ENCODE results near the gene TTLL3.

Gene TTLL3

DNA sequence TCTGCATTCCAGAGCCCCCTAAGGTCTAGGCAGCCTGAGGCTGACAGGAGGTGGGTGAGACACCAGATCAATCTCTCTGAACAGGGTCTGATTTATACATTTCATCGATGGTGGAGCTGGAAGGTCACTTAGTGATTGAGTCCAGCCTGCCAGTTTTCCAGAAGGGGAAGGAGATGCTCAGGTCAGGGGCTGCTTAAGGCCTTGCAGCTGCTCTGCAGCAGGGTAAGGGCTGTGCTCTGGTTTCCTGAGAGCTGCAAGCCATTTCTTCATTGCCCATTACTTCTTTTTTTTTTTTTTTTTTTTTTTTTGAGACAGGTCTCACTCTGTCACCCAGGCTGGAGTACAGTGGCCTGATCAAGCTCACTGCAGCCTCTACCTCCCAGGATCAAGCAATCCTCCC is 28.5 kb upstream of the TTLL3 start:
- H3K4me3 ChIP-seq (ENCODE audit: low read depth, low read length) = no peak overlapping the region

DNA sequence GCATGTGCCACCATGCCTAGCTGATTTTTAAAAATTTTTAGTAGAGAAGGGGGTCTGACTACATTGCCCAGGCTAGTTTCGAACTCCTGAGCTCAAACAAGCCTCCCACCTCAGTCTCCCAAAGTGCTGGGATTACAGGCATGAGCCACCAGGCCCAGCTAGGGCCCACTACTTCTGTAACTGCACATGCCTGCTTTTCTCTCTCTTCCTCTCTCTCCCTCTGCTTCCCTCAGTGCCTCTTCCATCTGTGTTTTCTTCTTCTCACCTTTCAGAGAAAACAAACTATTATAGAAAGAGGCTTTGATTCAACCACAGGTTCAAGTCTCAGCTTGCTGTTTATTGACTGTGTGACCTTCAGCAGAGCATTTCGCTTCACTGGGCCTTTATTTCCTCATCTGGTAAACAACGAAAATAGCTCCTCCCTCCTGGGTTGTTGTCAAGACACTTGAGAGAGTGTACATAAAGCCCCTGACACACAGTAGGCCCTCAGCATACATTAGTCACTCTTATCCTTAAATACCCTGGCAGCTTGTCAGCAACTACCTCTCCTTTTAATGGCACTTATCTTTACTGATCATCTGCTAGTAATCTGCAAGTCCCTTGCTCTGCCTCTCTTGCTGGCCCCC is 28.0 kb upstream of the TTLL3 start:
- H3K4me3 ChIP-seq (ENCODE audit: low read depth, low read length) = no peak overlapping the region

DNA sequence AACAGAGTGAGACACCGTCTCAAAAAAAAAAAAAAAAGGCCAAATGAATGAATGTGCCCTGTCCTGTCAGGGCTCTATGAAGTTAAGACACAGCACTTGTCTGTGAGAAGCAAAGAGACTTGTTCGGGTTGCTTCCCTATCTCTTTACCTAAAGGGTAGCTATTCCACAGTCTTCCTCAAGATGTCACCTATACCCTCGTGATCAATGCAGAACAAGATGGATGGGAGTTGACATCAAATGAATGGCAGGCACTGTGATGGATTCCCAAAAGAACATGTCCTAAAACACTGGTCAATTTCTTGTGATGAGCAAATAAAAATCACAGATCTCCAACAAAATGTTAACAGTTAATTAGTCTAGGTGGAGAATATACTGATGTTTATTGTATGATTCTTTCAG is 27.3 kb upstream of the TTLL3 start:
- H3K4me3 ChIP-seq (ENCODE audit: low read depth, low read length) = no peak overlapping the region

DNA sequence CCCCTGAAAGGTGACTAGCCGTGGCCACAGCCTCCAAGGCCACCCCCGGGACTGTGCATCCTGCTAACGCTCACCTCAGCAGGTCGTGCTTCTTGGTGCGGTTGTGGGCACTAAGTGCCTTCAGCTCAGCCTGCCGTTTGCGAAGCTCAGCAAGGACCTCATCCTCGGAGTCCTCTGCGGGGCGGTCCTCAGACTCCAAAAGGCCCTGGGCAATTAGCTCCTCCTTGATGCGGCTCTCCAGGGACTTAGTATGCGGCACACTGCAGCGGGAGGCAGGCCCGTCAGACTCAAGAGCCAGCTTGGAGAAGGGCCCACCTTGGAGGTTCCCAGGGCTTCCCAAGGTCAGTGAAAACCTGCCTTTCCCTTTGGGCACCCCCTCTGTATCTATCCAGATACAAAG is 26.1 kb upstream of the TTLL3 start:
- H3K4me3 ChIP-seq (ENCODE audit: low read depth, low read length) = no peak overlapping the region

DNA sequence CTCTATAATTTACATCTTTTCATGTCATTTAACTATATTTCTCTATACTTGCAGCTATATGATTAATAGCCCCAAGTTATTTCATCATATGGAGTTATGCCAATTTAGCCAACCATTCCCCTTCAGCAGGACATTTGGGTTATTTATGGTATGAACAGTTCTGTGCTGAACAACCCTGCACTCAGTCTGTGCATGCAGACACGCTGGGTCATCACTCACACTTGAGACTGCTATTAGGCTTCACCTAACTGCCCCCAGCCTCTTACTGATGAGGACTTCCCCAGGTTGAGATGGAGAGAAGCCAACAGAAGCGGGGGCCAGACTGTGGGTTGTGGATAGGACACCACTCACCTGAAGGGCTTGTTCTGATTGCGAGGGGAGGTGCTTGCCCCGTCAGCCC is 25.1 kb upstream of the TTLL3 start:
- H3K4me3 ChIP-seq (ENCODE audit: low read depth, low read length) = no peak overlapping the region

DNA sequence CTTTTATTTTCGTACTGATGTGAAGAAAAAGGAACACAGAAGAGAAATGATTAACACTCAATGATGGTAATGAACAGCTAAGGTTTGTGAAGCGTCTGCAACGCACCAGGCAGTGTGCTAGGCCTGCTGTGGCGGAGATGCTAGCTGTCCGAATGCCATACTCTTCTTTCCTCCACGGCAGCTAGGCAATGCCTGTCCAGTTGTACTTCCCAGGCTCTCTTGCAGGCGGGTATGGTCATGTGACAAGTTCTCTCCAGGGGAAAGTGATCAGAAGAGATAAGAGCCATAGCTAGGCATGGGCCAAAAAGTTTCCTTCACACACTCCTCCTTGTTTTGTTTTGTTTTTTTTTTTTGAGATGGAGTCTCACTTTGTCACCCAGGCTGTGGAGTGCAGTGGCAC is 24.5 kb upstream of the TTLL3 start:
- no peak overlapping the region for H3K4me3 ChIP-seq (ENCODE audit: low read depth, low read length)

DNA sequence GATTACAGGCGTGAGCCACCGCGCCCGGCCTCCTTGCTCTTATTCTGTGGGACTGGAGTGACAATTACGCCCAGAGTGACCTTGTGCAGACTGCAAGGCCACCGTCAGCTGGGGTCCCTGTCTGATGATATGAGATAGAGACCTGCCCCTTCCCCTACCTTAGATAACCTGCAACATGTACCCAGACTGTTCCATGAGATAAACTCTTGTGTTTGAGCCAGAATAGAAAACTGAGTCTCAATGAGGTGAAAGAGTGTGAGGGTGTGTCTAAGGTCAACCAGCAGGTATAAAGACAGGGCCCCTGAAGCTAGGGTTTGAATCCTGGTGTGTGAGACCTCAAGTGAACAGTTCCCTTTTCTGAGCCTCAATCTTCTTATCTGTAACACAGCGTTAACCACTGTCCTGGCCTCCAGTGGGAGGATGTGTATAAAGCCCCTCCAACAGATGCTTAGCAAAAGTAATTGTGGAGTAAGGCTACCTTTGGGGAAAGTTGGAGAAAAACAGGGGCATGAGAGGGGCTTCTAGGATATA is 23.8 kb upstream of the TTLL3 start:
- no peak overlapping the region for H3K4me3 ChIP-seq (ENCODE audit: low read depth, low read length)

DNA sequence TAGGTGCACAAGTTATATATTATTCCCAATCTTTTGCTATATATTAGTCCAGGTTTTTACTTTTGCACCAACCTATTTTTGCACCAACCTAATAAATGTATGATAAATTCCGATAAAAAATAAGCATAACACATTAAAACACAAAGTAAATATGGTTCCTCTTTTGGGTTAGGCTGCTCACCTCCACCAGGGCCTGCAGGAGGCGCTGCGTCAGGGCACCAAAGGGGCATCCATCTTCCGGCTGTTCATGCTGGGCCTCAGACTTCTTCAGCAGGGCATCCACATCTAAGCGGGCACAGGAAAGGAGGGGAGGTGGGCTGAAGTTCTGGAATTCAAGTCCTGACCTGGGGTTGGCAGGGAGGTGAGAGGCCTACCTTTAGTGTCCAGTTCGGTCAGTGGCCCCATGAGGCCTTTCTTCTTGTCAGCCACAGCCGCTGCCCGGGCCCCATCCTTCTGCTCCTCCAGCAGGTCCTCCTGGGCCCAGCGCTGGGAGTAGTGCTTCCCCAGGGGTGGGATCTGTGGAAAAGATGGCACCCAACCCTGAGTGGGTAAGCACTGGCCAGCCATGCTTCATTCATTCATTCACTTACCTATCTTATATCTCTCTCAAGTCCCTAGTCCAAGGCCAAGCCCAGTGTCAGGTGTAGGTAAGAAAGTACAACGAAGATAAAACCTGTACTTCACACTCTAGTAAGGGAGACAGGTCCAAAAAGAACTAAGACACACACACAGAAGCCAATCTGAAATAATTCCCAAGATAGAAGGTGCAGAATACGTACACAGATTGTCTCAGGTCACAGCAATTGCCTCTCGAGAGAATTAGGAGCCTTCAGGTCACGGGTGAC is 23.0 kb upstream of the TTLL3 start:
- H3K4me3 ChIP-seq (ENCODE audit: low read depth, low read length) = no peak overlapping the region

DNA sequence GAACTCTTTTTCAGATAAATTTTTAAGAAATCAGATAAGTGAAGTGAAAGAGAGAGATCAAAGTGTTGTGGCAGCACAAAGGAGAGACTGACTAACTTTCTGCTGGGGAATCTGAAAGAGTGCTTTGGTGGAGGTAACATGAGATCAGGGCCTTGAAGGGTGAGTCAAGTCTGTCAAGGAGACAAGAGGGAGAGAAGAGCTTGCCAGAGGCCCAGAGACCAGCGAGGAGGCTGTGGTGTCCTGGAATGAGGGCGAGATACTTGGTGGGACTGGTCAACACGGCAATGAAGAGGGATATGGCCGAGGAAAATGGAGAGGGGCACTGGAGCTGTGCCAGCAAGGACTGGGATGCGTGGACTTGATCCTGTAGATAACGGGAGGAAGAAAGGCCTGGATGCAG is 22.3 kb upstream of the TTLL3 start:
- no peak overlapping the region for H3K4me3 ChIP-seq (ENCODE audit: low read depth, low read length)

DNA sequence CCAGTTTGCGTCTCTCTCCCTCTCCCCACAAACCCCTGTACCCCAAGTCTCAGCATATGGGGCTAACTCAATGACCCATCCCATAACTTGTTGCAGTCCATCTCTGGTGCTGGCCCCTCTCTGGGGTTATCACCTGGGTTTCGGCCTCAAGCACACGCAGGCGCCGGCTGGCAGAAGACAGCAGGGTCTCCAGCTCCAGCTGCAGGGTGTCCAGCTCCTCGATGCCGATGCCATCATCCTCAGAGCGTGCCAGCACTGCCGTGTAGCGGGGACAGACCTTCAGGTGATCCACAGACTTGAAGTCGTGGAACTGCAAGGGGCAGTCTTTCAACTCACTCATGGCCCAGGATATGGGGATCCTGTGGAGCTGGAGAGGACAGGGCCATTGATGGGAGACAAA is 18.9 kb upstream of the TTLL3 start:
- H3K4me3 ChIP-seq (ENCODE audit: low read depth, low read length) = no peak overlapping the region

DNA sequence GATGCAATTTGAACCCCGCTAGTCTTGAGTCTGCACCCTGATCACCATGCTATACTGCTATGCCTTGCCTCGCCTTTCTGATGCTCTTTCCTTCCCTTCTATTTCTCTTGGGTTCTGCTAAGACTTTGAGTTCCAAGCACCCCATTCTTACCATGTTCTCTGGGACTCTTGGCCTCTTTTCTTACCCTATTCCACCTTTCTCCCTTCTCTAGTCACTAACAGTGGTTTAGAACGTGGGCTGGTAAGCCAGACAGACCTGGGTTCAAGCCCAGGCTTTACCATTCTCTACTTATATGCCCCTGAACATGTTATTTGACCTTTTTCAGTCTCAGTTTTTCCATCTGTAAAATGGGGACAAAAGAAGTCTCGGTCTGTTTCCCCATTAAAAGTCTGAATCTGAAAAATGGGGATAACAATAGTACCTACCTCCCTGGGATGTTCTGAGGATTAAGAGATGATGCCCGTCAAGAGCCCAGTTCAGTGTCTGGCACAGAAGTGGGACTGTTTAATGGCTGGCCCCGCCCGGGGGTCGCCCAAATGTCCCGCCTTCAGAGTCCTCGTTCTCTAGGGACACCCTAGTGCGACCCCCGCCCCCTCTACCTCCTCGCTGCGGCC is 18.2 kb upstream of the TTLL3 start:
- H3K4me3 ChIP-seq (ENCODE audit: low read depth, low read length) = peak overlapping the region; percentile 99

DNA sequence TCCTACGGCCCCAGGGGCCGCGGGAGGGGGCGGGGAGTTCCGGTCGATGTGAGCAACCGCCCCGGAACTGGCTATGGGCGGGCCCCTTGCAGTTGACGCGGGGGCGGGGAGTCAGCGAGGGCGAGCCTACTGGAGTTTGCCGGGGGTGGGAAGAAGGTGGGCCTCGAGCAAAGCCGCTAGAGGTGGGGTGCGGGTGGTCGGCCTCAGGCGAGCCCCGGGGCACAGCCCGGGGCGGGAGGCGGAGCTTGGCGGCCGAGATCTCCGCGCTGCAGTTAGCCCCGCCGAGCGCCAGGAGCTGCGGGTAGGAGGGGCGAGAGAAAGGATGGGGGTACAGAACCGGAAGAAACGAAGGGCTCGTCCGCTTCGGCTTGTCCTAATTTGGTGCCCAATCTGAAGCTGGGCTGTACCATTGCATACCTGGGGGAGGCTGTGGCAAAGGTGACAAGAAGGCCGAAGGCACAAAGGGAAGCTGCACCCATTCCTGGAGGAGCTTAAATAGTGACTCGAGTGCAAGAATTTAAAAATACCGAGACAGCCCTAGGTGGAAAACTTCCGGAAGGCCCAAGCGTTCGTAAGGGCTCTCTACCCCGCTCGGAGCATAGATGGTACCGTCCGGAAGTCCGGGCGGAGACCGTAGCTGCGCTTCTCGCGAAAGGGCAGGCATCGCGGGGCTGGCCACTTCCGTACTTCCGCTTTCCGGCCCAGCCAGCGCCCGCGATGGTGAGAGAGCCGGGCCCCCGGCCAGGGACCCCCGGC is 17.5 kb upstream of the TTLL3 start, which contains the start of the genes ARPC4 and TADA3:
Gene ARPC4, plus strand, starts transcription at position 678 of the 756 bp plus-strand sequence. Its CDS starts 40 bp downstream, at position 718.
Gene TADA3, minus strand, starts transcription at position 69 of the 756 bp plus-strand sequence. CDS start 1,007 bp downstream, outside the sequence.
- H3K4me3 ChIP-seq (ENCODE audit: low read depth, low read length) = peak within 1 kb of the TSS; percentile 99

DNA sequence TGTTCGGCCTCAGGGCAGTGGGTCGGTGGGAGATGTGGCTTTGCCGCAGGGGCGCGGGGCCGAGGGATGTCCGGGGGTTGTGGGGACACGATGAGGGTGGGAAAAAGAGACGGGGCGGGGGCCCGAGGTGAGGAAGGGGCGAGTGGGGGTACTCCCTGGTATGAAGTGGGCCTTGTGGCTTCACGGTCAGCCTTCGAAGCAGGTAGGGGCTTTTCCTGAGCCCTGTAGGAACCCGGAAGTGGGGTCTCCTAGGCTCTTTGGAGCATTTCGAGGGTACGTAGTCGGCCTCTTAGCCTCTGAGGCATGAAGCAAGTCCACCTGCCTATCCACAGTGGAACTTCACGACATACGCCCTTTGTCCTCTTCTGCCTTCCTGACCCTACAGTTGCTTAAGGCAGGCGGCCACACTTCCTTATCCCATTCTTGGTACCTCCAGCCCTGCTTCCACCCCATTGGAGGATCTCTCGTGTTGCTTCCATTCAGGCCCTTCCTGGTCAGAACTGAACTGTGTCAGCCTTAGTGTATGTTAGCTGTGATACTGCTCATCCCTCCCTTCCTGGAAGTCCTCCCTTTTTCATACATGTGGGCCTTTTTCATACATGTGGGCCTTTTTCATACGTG is 16.8 kb upstream of the TTLL3 start:
- H3K4me3 ChIP-seq (ENCODE audit: low read depth, low read length) = peak overlapping the region; percentile 99

DNA sequence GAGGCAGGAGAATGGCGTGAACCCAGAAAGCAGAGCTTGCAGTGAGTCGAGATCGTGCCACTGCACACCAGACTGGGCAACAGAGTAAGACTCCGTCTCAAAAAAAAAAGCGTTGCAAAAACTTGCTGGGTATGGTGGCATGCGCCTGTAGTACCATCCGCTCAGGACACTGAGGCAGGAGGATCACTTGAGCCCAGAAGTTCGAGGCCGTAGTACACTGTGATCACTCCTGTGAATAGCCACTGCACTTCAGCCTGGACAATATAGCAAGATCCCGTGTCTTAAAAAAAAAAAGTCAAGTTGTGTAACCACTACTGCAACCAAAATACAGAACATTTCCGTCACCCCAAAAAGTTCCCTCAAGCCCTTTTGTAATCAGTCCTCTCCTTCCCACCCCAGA is 15.7 kb upstream of the TTLL3 start:
- no peak overlapping the region for H3K4me3 ChIP-seq (ENCODE audit: low read depth, low read length)

DNA sequence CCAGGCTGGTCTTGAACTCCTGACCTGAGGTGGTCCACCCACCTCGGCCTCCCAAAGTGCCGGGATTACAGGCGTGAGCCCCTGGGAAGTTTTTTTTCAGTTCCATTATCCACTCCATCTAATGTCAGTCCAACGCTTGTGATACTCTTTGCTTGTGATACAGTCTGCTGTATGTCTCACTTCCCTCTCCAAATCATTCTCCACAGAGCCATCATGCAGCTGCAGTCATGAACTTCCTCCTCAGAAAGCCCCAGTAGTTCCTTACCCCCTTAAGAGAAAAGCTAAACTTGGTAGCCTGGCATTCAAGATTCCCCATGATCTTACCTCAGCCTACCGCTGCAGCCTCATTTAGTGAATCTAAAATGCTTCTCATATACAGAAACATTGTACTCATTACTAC is 14.9 kb upstream of the TTLL3 start:
- H3K4me3 ChIP-seq (ENCODE audit: low read depth, low read length) = no peak overlapping the region

DNA sequence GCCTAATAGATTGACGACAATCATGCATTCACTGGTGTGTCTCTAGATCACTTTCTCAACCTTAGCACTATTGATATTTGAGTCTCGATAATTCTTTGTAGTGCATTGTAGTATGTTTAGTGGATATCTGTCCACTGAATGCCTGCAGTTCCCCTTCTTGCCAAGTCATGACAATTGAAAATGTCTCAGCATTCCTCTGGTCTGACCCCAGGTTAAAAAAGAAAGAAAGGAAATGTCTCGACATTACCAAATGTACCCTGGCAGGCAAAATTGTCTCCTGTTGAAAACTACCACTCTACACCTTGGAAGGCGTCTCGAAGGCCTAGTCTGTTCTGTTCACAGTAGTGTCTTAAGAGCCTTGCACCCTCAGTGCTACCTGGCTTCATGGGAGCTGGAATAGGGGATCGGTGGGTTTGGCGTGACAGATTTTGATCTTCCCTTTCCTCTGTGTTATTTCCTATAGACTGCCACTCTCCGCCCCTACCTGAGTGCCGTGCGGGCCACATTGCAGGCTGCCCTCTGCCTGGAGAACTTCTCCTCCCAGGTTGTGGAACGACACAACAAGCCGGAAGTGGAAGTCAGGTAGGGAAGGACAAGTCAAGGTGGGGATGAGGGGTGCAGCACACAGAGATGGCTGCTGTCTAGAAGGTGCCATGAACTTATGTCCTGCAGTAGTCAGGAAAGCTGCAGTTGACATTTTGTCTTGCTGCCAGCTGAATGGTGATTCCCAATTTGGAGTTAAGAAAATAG is 12.7 kb upstream of the TTLL3 start:
- no peak overlapping the region for H3K4me3 ChIP-seq (ENCODE audit: low read depth, low read length)

DNA sequence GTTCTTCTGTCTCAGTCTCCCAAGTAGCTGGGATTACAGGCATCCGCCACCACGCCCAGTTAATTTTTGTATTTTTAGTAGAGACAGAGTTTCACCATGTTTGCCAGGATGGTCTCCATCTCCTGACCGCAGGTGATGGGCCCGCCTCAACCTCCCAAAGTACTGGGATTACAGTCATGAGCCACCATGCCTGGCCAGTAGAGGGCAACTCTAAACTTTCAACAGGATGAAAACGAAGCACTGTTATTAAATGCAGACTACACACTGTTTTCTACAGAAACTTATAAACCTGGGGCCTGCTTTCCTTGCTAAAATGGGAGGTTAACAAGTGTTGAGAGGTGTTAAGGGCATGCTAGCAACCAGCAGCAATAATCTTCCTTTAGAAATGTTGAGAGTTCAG is 9.5 kb upstream of the TTLL3 start:
- no peak overlapping the region for H3K4me3 ChIP-seq (ENCODE audit: low read depth, low read length)

DNA sequence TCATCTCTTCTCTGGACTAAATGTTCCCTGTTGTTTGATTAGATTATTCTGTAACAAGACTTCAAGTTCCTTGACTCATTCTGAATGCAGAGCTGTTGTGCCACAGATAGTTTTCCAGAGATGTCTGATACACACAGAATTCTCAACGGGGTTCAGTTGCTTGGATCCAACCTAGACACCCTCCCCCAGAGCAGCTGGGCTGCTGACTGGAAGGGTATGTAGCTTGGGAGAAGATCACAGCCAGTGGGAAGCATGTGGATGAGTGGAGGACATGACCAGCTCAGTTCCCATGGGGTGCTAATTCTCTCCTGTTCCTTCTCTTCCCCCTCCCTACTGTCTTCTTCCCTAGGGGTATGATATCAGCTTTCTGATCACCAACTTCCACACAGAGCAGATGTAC is 6.6 kb upstream of the TTLL3 start:
- H3K4me3 ChIP-seq (ENCODE audit: low read depth, low read length) = no peak overlapping the region

DNA sequence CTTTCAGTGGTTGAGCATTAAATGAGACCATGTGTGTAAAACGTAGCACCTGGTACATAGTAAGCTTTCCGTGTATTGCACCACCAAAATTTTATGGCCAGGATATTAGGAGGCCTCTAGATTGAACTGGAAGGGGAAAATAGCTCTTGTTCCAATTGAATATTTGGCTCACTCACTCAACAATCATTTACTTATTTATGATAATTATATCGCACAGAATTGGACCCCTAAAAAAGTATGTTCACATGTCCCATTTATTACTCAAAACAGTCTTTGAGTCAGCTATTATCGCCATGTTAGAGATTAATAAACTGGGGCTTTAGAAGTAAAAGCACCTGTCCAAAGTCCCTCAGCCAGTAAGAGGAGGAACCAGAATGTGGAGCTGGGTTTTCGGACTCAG is 5.1 kb upstream of the TTLL3 start:
- H3K4me3 ChIP-seq (ENCODE audit: low read depth, low read length) = no peak overlapping the region

DNA sequence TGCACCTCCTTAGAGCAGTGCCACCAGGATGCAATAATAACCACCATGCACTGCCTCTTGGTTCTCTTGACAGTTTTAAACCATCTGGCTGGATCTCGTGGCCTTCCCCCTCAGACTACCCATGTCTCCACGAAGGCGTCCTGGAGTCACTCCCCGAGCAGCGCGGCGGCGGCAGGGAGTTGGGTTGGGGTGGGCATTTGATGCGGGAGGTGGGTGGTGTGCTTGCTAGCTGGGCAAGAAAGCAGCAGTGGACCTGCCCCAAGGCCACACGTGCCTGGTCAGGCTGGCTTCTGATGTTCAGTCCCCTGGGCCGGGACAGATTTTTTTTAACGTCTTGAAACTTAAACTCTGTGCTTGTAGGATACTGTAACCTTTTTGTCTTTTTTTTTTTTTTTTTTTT is 3.9 kb upstream of the TTLL3 start:
- H3K4me3 ChIP-seq (ENCODE audit: low read depth, low read length) = no peak overlapping the region

Measured in iPS-11a (cell line).